Lung (tissue), 12 donors: ENCODE measurements around the gene PPARA. TPM values are rescaled to one million over a fixed set of nuclear protein-coding genes. Genes with fewer than 3 reads are reported as not detected.
A peak's percentile ranks its signal among the peaks of the same experiment; 100 is the strongest.

Experiments used
- ATAC-seq: fragments of 200-7000 bp; cut with Tn5 transposase; one replicate; pipeline ENCODE4 v1.9.1; 2020; ENCODE audit warnings: moderate number of reproducible peaks; ENCODE audit not compliant: insufficient read depth, low FRiP score
- DNase-seq, 3 donors: peaks; one replicate each; pipeline ENCODE4 v3.0.0-alpha.2; 2013 to 2017
- H3K27ac ChIP-seq, 2 donors: one replicate each; pipeline ENCODE4 v1.5.1; 2013; ENCODE audit warnings: mild to moderate bottlenecking in 2 of 2, moderate library complexity in 2 of 2, control low read depth in 1 of 2, inconsistent platforms in 1 of 2, low read depth in 1 of 2, low read length in 1 of 2
- H3K27me3 ChIP-seq, 3 donors: one replicate each; pipeline ENCODE4 v1.5.1; 2013; ENCODE audit warnings: low read length in 2 of 3; ENCODE audit not compliant: control insufficient read depth in 3 of 3, insufficient read depth in 3 of 3
- H3K36me3 ChIP-seq, 4 donors: one replicate each; pipeline ENCODE4 v1.5.1; 2013; ENCODE audit warnings: low read length in 4 of 4, mild to moderate bottlenecking in 1 of 4, moderate library complexity in 1 of 4; ENCODE audit not compliant: control insufficient read depth in 4 of 4, insufficient read depth in 4 of 4
- H3K4me1 ChIP-seq, 5 donors: one replicate each; pipeline ENCODE4 v1.5.1; 2013; ENCODE audit warnings: low read length in 5 of 5, mild to moderate bottlenecking in 2 of 5, moderate library complexity in 1 of 5; ENCODE audit not compliant: control insufficient read depth in 5 of 5, insufficient read depth in 5 of 5
- H3K4me3 ChIP-seq: one replicate; pipeline ENCODE4 v1.5.1; 2013; ENCODE audit warnings: mild to moderate bottlenecking, control low read depth, moderate library complexity
- H3K9ac ChIP-seq, 2 donors: one replicate each; pipeline ENCODE4 v1.5.1; 2013; ENCODE audit warnings: low read length in 2 of 2, control low read depth in 1 of 2; ENCODE audit not compliant: insufficient read depth in 1 of 2
- H3K9me3 ChIP-seq, 4 donors: one replicate each; pipeline ENCODE4 v1.5.1; 2013; ENCODE audit warnings: low read length in 3 of 4, mild to moderate bottlenecking in 1 of 4, moderate library complexity in 1 of 4; ENCODE audit not compliant: control insufficient read depth in 4 of 4, insufficient read depth in 3 of 4
- CTCF ChIP-seq: IDR thresholded peaks from 2 replicates; pipeline ENCODE4 v1.5.1; 2012; ENCODE audit warnings: mild to moderate bottlenecking; ENCODE audit errors: control extremely low read depth, extremely low read depth
- WGBS, 2 donors: extraction: QIAGEN DNeasy Blood & Tissue Kit; methylation state at CpG; one replicate each; pipeline ENCODE4 v1.1.7; 2013; 5-methylcytosine and 5-hydroxymethylcytosine counted together
- polyA plus RNA-seq, 2 donors: library from polyadenylated mRNA; stranded (reverse); fragments of 200-250 nt; gene quantifications; one replicate each; pipeline ENCODE4 v1.2.1, GENCODE V29; 2013
- total RNA-seq, 2 donors: library from RNA; depleted of rRNA in 1 of 2; stranded (reverse); fragments of >200 nt in 1 of 2; gene quantifications; one replicate each; pipeline ENCODE4 v1.2.1, GENCODE V29; 2014 to 2021
- donor health status: control.
- donor health status: control.
- donor health status: Bipolar disorder and iron deficiency.
- donor health status: healthy.
- donor health status: DM: yes; HTN: yes; CAD: no.

Gene PPARA
- total and polyA plus RNA-seq, 4 donors, result 4.4 to 18.1 (median 11.0) TPM

GRCh38 chr22:46187862-46188261 is 37.5 kb downstream of the PPARA start:
- H3K9ac ChIP-seq, result no peak overlapping the region
- peak overlapping the region in 1 of 2 donors; percentile 4 for H3K27ac ChIP-seq
- no peak overlapping the region for H3K4me3 ChIP-seq
- DNase-seq, result no peak
- 94 to 97% methylated on average over 3 of the region's 3 CpGs for WGBS, 2 donors
- no peak for ATAC-seq
- peaks cover 0 to 2% (median 0%) of the 10 kb centered on the region in 5 donors for H3K4me1 ChIP-seq
- H3K9me3 ChIP-seq, result no peaks in the 10 kb centered on the region
- no peak for TF ChIP-seq CTCF
- peaks cover 0 to 18% (median 12%) of the 10 kb centered on the region in 4 donors for H3K36me3 ChIP-seq
- H3K27me3 ChIP-seq, result no peaks in the 10 kb centered on the region

DNA sequence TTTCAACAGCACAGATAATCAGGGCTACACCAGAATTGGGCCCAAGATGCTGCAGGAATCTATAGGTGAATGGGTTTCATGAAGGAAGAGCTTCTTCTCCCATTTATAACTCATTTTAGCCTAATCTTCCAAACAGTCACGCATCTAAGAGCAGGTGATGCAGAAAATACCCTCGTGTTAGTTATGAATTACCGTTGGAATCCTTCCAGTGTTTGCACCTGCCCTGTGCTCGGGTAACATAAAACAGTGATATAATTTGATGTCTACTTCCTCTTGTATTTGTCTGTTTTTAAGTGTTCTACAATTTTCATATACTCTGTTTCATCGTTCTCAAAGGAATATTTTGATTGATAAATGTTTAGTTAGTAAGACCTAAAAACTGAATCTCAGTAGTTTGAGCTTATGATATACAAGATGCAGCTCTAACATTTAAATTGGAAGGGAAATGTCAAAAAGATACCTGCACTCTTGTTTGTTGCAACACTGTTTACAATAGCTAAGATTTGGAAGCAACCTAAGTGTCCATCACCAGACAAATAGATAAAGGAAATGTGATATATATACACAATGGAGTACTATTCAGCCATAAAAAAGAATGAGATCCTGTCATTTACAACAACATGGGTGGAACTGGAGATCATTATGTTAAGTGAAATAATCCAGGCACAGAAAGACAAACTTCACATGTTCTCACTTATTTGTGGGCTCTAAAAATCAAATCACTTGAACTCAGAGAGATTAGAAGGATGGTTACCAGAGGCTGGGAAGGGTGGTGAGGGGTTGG is 42.1 kb downstream of the PPARA start:
- TF ChIP-seq CTCF, result no peak
- no peaks in the 10 kb centered on the region for H3K9me3 ChIP-seq
- 94% methylated on average over 5 of the region's 5 CpGs for WGBS, 2 donors
- H3K27me3 ChIP-seq, result no peaks in the 10 kb centered on the region
- H3K36me3 ChIP-seq, result peaks cover 0 to 3% (median 0%) of the 10 kb centered on the region in 4 donors
- no peak for DNase-seq
- ATAC-seq, result no peak
- no peak overlapping the region for H3K9ac ChIP-seq
- H3K4me3 ChIP-seq, result no peak overlapping the region
- no peak overlapping the region for H3K27ac ChIP-seq
- H3K4me1 ChIP-seq, result peaks cover 0 to 5% (median 0%) of the 10 kb centered on the region in 5 donors

DNA sequence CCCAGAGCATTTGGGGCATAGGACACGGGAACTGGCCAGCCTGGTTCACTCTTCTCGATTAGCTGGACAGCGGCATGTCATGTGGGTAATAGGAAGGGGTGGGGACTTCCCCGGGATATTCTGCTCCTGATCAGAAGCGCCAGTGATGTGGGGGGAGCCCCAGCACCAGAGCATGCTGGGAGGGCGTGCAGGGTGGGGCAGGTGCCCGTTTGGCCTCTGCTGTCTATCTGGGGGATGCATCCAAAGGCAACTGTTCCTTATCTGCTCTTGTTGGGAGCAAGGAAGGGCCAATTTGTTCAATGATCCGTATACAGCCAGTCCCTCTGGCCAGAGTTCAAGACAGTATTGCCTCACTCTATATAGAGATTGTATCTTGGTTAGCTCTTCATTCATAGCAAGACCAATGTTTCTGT is 43.6 kb downstream of the PPARA start:
- Histone ChIP-seq H3K4me1 (peaks cover 0 to 5% (median 0%) of the 10 kb centered on the region in 5 donors), H3K36me3 (peaks cover 0 to 1% (median under 1%) of the 10 kb centered on the region in 4 donors), H3K9ac (no peak overlapping the region), H3K27me3 (no peaks in the 10 kb centered on the region), H3K27ac (no peak overlapping the region), H3K9me3 (no peaks in the 10 kb centered on the region), H3K4me3 (no peak overlapping the region)
- DNase-seq (peak in 2 of 3 donors; percentile 23 to 49), ATAC-seq (no peak)
- 65 to 80% methylated on average over 8 of the region's 8 CpGs for WGBS, 2 donors
- no peak for TF ChIP-seq CTCF
